GM18873 (cell line): ENCODE measurements around the gene PXMP2.

Source experiments
- ATAC-seq: cut with Tn5 transposase; IDR thresholded peaks from one replicate; pipeline ENCODE4 v1.9.1; 2021; ENCODE audit warnings: mild to moderate bottlenecking, moderate library complexity, moderate number of reproducible peaks; ENCODE audit not compliant: unreplicated experiment, low FRiP score

The PXMP2 gene

DNA sequence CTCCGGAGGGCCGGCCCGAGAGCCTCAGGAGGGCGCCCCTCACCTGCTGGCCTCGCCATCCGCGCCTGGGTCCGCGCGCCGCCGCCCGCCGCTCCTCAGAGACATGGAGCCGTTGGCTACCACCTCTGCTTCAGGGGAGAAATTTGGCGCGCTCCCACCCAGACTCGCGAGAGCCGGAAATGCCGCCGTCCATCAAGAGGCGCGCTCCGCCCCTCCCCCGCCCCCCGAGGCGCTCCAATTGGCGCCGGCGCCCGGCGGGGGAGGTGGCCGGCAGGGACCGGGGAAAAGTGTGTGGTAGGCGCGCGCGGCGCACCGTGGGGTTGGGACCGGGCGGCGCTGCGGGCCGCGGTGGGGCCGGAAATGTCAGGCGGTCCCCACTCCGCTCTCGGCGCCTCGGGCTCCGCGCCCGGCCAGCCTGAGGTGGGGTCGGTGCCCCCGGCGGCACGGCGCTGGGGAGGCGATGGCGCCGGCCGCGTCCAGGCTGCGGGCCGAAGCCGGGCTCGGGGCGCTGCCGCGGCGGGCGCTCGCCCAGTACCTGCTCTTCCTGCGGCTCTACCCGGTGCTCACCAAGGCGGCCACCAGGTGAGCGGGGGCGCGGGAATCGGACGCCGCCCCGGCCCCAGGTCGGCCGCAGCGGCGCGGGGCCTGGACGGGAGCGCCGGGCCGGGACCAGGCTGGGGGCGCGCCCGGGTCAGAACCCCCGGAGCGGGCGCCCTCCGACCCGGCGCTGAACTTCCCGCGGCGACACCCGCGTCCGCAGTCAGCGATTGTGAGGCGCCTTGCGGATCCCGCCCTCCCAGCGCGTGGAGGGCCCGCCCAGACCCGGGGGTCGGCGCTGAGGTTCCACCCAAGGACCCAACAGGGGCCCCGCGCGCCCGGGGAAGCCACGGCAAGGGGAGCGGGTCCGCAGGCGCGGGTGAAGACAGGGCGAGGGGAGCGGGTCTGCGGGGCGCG lies at the start of gene PXMP2, which contains the start of gene POLE:
PXMP2 (plus strand) TSS at position 377 of the 954 bp plus-strand sequence; CDS start at position 461, 84 bp downstream.
POLE (minus strand) TSS at position 132 of the 954 bp plus-strand sequence; CDS start at position 105, 27 bp downstream.
- peak; percentile 81 for ATAC-seq

DNA sequence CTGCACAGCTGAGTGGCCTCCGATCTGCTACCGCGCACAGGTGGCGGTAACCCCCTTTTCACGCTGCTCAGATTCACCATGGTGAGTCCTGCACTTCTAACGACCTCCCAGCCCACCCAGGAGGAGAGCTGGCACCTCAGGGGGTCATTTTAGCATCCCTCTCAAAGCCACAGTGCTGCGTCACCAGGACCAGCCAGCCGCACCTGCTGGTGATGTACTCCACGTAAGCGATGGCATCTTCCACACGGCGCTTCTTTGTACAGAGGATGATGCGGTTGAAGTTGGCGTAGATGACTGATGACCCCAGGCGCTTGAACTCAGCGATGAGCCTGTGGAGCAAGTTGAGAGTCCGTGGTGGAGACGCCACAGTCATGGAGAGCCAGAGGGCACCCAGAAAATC lies 49.6 kb upstream of the PXMP2 start:
- ATAC-seq, result no peak

DNA sequence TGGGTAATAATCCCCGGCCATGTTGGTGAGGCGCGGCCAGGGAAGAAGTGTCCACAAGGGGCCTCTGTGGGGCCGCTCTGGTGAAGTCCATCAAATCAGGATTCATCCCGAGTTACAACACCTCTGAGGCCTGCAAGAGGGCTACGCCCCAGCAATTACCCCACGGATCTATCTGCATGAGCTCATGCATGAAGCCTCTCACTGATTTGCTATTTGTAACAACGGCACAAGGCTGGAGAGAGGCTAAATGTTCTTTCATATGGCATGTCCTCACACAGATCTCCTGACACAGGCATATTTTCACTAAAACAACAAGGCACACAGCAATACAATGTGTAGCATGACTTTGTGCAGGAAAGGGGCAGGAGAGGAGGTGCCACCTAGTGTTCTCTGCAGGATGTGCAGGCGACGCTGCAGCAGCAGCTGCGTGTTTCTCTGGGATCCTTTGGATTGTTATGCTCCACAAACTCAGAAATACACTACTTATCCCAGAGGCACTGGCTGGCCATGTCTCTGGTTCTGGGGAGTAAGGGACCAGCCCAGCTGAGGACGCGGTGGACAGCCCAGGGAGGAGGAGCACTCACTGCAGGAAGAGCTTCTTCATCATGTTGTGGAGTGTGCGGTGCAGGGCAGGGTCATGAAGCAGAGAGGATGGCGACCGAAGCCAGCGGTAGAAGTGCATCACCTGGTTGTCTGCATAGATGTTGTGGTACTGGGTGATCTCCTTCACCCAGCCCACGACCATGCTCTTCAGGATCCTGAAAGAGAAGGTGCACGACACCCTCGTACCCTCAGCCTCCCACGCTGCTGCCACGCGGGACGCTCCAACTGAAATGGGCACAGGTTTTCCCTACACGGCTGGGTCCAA lies 48.6 kb upstream of the PXMP2 start:
- no peak for ATAC-seq

- no peak for ATAC-seq
These were observed 47.3 kb upstream of the PXMP2 start for GRCh38 chr12:132639956-132640520.

DNA sequence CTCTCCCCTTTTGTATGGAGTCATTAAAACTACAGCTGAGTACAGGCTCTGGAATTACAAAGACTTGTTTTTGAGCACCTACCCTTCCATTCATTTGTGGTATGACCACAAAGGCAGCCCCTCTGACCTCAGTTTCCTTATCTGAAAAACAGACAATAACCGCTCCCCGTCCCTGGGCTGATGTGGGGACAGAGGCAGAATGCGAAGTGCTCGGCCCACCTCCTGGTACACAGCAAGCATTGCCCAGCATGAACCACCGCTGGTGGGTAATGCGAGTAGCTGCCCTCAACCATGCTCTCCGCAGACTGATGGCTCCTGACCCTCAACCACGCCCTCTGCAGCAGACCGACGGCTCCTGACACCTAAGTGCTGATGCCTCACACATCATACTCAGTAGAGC lies 46.5 kb upstream of the PXMP2 start:
- no peak for ATAC-seq

- ATAC-seq, result no peak
These were observed 45.4 kb upstream of the PXMP2 start for GRCh38 chr12:132641811-132642650.

GRCh38 chr12:132642846-132643835 lies 44.2 kb upstream of the PXMP2 start:
- ATAC-seq, result no peak

DNA sequence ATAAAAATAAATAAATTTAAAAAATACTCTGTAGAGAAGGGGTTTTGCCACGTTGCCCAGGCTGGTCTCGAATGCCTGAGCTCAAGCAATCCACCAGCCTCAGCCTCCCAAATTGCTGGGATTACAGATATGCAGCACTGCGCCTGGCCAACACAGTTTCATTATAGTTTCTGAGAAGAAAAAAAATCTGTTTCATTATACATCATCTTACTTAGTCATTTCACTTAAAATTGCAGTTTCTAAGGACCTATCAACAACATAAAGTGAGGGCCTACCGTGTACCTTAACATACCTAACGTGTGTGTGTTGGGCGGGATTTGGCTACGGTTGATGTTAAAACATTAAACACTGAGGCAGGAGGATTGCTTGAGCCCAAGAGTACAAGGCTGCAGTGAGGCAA lies 40.5 kb upstream of the PXMP2 start:
- ATAC-seq, result no peak

GRCh38 chr12:132647858-132648257 lies 39.5 kb upstream of the PXMP2 start:
- ATAC-seq, result no peak

GRCh38 chr12:132648616-132649225 lies 38.7 kb upstream of the PXMP2 start:
- no peak for ATAC-seq

DNA sequence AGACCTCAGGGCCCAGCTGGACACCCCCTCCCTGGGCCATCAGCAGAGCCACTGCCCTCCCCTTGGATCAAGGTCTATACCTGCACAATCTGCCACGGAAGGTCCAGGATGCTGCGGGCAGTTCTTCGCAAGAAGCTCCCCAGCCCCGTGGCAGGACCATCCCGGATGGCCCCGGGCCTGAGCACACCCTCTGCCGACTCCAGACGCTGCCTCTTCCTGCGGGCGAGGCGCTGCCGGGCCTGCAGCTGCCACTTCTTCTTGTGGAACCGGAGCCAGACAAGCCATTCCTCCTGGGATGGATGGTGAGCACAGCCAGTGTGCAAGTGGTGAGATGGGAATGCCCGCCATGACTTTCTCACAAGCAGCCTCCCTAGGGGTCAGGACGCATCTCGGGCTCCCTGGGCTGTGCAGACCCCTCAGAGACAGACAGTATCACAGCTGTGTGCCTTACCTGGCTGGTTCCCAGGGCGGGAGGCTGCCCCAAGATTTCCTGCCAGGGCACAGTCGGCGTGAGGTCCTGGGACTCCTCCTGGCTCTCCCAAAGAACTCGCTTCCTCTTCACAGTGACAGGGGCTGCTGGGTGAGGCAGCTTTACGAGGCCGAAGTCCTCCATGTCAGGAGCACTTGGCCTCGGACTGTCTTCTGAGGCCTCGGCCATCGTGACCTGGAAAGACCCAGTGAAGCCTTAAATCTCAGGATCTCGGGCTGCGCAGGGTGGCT lies 38.0 kb upstream of the PXMP2 start:
- ATAC-seq, result no peak

- ATAC-seq, result no peak
These were observed 35.8 kb upstream of the PXMP2 start for GRCh38 chr12:132651444-132652100.

DNA sequence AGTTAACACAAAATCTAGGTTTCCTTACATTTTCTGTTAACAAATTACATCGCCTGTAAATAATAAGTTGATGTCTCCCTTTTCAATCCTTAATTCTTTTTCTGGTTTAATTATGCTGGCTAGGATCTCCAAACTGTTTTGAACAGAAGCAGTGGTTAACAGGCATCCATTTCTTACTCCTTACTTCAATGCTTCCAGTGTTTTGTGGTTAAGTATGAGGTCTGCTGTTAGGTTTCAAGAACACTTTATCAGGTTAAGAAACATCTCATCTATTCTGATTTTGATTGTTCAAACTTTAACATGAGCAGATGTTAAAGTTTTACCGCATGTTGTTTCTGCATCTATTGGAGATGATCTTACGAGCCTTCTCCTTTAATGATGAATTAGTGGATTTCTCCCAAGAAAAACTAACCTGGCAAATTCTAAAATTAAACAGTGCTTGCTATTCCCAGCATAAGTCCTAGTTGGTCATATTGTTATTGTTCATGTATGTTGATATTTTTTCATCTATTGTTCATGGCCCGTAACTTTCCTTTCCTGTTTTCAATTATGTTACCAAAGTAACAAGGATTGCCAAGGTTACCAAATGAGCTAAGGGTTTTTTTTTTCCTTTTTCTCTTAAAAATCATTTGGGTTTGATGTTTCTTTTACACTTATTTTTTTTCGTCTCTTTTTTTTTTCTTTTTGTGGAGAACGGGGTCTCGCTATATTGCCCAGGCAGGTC lies 33.7 kb upstream of the PXMP2 start:
- no peak for ATAC-seq

- ATAC-seq, result no peak
These were observed 30.2 kb upstream of the PXMP2 start for GRCh38 chr12:132657004-132657727.

GRCh38 chr12:132658149-132658894 lies 29.1 kb upstream of the PXMP2 start:
- ATAC-seq, result no peak
